ENCODE results near the gene LTA4H.
"Not testable (repeated sequence)": the region's sequence is repeated elsewhere in the genome, so short reads cannot be mapped to it uniquely, and the experiment has no call there.

Gene LTA4H

GRCh38 chr12:95990136-95990535 is 45.3 kb downstream of the LTA4H start:
- DNase-seq (ENCODE audit: low read depth, low spot score): no peak

- DNase-seq (ENCODE audit: low read depth, low spot score): no peak
Observed at GRCh38 chr12:95989504-95990123, 45.8 kb downstream of the LTA4H start.

DNA sequence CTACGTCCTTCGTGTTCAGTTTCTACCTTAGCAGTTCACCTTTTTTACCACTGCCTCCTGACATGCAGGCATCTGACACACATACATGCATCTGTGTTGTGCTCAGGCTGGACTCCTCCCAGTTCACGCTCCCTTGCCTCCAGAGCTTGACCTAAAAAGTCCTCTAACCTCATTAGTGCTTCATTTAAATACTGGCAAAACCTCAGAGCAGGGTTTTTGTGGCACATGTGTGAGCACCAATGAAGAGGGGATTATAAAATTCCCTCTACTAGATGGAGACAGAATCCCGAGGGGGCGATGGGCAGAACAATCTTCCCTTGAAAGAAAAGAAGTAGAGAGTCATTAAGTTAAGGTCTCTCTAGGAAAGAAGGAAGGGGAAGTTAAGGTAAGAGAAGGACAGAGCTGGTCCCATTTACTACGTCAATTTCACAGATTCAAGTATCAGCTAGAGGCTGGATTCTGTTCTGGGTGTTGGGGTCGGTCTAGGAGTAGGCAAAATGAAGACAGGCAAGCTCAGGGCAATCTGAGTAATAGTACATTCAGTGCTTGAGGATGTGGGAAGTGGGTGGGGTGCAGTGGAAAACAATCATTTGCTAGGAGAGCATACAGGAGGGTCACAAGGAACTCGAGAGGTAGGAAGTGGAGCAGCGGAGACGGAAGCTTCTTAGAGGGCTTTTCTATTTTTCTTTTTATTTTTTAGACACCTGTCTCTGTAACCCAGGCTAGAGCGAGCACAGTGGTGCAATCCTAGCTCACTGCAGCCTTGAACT is 46.7 kb downstream of the LTA4H start:
- no peak for DNase-seq (ENCODE audit: low read depth, low spot score)

DNA sequence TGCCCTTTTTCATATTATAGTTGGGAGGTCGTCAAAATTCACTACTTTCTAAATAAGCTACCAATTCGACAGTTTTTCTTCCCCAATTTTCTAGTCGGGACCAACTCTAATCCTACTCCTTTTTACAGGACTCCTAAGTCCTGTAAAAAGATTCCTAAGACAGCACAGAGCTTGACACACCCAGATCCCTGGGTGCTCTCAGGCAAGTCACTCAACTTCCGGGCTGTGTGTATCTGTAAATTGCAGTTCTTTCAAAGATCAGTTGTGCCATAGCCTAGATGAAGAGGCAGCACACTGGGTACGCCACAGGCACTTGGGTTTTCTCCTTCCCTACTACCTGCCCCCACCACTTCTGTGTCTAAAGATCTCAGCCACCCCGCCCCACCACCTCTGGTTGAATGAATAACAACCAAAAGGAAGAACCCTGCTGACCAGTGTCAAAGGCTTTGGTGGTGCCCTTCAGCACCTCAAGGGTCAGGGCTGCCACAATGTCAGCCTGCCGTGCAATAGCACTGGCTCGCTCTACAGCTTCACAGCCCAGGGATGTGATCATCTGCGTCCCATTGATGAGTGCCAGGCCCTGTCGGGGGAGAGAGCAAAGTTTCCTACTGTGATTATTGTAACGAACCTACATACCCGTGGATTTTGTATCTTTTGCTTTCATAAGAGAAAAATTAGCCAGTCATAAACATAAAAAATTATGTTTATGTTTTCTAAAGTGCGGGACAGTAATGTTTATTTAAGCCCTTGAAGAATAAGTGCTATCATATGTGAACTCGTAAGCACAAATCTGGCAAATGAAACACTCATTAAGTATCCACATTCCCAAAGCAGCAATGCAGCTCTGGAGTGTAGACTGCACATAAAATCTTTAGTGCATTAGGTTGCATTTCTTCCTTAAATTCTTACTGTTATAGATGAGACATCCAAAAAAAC is 48.5 kb downstream of the LTA4H start:
- no peak for DNase-seq (ENCODE audit: low read depth, low spot score)

DNA sequence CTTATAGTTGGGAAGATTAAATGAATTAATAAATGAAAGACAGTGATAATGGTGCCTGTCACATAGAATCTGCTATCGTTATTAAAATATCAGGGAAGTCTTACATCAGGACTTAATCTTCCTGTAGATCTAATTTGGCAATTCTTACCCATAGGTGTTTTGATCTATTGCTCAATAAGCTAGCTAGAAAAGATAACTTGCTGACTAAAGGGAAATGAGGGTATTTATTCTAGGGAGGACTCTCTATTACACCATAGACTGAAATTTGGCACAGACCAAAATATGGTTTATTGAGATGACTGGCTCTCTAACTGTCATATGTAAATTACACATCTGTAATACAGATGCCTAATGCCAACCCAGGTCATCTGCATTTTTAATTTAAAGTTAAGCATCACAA is 50.7 kb downstream of the LTA4H start:
- no peak for DNase-seq (ENCODE audit: low read depth, low spot score)

GRCh38 chr12:95982602-95983001 is 52.8 kb downstream of the LTA4H start:
- no peak for DNase-seq (ENCODE audit: low read depth, low spot score)

- DNase-seq (ENCODE audit: low read depth, low spot score): no peak
Observed at GRCh38 chr12:95980437-95980836, 55.0 kb downstream of the LTA4H start.

GRCh38 chr12:95978774-95979173 is 56.6 kb downstream of the LTA4H start:
- no peak for DNase-seq (ENCODE audit: low read depth, low spot score)

DNA sequence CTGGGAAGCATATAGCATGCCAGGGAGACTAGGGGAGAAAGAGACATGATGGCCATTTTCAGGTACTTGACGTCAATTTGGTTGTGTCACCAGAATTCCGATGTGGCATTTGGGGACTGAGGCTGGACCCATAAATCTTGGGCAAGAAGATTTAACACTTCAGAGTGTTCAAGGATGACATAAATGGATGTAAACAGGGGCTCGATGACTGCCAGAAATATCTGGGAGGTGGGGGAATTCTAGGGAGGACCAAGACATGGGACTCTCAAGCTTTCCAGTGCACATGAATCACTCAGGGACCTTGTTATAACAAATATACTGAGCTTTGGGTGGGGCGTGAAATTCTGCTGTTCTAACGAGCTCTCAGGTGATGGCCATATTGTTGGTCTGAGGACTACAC is 57.0 kb downstream of the LTA4H start:
- no peak for DNase-seq (ENCODE audit: low read depth, low spot score)

DNA sequence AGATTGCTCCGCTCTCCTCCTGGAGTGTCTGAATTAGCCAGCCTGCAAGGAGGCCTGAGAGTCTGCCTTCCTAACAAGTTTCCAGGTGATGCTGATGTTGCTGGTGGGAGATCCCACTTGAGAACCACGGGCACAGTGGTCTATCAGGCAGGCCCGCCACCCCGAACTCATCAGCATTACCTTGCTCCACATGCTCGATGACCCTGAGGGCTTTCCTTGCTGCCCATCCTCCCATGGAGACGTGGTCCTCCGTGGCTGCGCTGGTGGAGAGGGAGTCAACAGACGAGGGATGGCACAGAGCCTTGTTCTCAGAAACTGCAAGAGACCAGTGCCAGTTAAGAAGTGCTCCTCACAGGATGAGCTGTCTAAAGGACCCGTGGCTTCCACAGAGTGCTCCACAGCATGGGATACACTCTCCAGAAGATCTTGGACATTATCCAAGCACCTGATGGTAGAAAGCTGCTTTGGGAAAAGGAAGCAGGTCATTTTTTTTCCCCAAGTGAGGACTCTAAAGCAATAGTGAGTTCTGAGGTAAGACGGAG is 57.6 kb downstream of the LTA4H start:
- no peak for DNase-seq (ENCODE audit: low read depth, low spot score)

DNA sequence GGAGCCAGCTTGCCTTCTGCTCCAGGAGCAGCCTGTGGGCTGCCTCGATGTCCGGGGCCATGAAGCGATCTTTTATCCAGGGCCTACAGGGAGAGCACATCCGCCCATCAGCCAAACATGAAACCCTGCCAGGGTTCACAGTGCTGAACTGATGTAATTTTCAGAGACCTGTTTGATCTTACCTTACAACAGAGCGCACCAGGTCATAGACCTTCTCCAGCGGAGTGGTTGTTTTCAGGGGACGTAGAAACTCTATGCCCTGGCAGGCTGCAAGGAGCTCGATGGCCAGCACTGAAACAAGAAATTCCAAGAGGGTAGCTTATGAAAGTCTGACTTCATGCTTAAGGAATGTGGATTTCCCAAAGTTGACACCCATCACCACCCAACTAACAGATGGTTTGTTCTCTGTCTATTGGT is 59.0 kb downstream of the LTA4H start:
- no peak for DNase-seq (ENCODE audit: low read depth, low spot score)

GRCh38 chr12:95975491-95975890 is 59.9 kb downstream of the LTA4H start:
- no peak for DNase-seq (ENCODE audit: low read depth, low spot score)

DNA sequence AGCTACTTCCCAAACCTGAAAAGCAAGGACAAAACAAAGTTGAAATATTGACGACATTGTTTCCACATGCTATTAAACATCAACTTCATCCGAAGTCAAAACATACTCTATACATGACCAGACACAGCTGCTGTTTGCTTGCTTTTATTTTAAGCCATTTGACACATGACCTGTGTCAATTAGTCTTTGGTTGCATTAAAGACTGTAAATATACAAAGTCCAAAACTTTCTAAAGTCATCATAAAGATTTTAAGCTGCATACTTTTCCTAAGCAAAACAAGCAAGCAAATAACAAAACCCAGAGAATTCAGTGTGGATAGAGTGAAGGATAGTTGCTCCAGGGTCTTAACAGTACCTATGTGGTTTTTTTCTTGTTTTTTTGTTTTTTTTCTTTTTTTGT is 61.0 kb downstream of the LTA4H start:
- DNase-seq (ENCODE audit: low read depth, low spot score): no peak

DNA sequence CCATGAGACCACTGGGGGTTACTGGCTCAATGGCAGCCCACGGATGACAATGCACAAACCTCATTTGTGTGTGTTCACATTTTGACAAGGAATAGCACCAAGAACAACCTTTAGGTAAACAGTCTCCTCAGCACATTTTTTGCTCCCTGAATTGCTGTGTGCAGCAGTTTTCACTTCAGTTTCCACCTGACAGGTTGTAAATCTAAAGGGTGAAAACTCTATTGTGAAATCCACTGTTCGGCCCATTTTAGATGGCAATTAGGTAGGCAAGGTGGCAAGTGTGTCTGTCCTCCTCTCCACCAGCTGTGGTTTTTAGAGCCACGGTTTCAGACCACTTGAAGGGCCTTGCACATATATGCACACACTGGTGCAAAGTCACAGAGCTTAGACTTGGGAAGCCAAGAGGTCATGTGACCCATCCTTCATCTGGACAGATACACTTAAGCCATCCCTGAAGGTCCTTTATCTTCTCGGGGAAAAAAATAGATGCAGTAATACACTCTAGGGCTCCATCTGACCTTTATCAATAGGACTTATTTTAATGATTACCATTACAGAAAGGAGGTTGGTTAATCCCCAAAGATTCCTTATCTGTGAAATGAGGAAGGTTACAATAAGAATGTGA is 62.4 kb downstream of the LTA4H start:
- DNase-seq (ENCODE audit: low read depth, low spot score): no peak

GRCh38 chr12:95970905-95971304 is 64.5 kb downstream of the LTA4H start:
- DNase-seq (ENCODE audit: low read depth, low spot score): no peak

DNA sequence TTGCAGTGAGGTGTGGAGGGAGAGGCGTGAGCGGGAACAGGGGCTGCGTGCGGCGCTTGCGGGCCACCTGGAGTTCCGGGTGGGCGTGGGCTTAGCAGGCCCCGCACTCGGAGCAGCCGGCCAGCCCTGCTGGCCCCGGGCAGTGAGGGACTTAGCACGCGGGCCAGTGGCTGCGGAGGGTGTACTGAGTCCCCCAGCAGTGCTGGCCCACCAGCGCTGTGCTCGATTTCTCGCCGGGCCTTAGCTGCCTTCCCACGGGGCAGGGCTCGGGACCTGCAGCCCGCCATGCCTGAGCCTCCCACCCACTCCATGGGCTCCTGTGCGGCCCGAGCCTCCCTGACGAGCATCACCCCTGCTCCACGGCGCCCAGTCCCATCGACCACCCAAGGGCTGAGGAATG is 66.3 kb downstream of the LTA4H start:
- DNase-seq (ENCODE audit: low read depth, low spot score): not testable (repeated sequence)

- no peak for DNase-seq (ENCODE audit: low read depth, low spot score)
Observed at GRCh38 chr12:95967301-95967700, 68.1 kb downstream of the LTA4H start.

DNA sequence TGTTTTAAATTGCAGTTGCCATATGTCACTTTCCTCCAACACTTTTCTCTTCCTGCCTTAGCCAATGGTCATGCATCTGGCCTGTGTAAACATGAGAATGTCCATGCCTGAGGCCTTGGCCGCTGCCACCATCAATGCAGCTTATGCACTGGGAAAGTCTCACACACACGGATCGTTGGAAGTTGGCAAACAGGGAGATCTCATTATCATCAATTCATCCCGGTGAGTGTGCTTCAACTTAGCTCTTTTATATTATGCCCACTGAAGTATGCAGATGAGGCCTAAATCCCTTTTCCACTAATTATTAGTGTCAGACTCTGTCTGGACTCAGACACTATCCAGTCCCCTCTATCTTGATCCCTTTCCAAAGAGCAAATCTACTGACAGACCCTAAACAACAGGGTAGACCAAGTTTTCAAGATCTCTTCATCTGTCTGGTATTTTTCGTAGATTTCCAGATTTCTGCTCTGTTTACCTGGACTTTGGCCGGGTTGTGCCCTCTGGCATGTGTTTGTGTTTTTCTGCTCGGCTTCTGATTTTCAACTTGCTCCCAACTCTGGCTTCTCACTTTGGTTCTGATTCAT is 69.0 kb downstream of the LTA4H start:
- DNase-seq (ENCODE audit: low read depth, low spot score): no peak

GRCh38 chr12:95963096-95963495 is 72.3 kb downstream of the LTA4H start:
- DNase-seq (ENCODE audit: low read depth, low spot score): no peak

DNA sequence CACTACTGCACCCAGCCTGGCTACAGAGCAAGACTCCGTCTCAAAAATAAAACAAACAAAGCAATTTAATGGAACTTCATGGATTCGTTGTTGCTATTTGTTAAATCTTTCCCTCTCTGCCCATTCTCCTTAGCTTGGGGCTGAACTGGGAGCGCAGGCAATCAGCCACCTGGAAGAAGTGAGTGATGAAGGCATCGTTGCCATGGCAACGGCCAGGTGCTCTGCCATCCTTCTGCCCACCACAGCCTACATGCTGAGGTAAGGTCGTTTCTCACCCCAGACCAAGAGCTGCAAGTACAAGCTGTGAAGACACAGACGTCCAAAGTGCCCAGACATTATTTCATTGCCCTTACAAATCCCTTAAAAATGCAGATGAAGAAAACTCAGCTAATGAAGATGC is 73.2 kb downstream of the LTA4H start:
- DNase-seq (ENCODE audit: low read depth, low spot score): no peak

DNA sequence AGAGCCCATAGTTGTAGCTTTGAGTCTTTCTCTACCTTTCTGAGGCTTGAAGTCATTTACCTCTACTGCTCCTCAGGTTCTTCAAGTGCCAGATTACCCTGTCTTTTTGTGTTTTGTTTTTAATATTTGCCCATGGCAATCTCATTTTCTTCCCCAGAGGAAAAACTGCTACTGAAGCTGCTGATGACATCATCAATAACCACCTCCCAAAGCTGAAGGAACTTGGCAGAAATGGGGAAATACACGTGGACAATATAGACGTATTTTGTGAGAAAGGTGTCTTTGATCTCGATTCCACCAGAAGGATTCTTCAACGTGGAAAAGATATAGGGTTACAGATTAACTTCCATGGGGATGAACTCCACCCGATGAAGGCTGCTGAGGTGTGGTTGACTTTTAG is 75.1 kb downstream of the LTA4H start:
- DNase-seq (ENCODE audit: low read depth, low spot score): no peak

All from activated CD4-positive, CD25-positive, alpha-beta regulatory T cell treated with anti-CD3 and anti-CD28 coated beads, Interleukin-2, amount 50 U/mL, for 16 hours (primary cell).